ENCODE data around the gene FBXO36.

The FBXO36 gene, protein sequence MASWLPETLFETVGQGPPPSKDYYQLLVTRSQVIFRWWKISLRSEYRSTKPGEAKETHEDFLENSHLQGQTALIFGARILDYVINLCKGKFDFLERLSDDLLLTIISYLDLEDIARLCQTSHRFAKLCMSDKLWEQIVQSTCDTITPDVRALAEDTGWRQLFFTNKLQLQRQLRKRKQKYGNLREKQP

DNA sequence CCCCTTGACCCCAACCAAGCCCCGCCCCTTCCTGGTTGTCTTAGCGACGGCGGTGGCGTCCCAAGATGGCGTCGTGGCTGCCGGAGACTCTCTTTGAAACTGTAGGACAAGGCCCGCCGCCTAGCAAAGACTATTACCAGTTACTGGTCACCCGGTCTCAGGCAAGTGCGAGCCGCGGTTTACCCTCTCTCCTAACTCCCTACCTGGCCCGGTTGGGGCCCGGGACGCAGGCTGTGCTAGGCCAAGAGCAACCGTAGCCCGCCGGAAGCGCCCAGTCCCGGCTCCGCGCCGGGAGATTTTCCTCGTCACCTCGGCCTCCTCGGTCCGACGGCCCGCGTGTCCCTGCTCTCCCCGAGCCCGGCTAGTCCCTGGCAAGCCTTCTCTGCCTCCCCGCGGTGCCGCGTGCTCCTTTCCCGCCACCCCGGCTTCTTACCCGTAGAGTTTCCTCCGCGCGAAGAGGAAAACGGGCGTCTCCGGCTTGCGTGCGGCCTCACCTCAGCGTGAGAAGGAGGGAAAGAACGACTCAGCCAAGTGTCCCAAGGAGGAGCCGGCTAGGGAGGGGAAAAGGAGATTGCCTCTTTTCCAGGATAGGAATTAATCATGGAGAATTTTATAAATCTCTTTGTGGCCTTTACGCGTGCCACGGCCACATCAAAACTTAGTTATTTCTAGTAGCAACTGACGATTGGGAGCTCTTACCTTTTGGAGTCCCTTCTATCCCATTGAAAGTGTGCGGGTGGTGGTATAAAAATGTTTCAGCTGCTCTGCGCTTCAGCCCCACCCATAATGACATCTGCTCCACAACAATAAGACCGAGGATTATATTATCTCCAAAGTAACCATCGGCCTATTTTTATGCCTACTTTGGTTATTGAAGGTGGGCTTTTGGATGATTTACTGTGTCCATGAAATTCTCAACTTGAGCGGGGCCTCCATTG lies at the start of gene FBXO36:
Gene FBXO36 (plus strand): TSS at position 55 of the 938 bp plus-strand sequence. CDS start 11 bp downstream, at position 66.
- peak; percentile 85 for DNase-seq

DNA sequence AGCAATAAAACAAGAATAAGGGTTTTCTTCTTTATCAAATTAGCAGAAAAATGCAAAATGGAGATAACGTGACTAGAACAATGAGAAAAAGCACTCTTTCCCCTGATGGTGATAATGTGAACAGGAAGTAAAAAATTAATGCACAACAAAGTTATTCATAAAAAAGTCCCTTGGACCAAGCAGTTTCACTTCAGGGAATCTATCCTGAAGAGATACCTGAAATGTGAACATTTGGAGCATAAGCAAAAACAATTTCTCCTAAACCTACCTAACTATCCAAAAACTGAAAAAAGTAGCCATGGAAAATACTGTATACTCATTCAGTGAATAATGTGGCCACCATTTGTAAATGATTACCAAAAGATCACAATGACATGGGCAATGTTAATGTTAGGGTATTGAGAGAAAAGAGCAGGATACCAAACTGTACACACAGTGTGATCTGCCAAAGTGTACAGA lies 49.2 kb upstream of the FBXO36 start:
- no peak for DNase-seq

DNA sequence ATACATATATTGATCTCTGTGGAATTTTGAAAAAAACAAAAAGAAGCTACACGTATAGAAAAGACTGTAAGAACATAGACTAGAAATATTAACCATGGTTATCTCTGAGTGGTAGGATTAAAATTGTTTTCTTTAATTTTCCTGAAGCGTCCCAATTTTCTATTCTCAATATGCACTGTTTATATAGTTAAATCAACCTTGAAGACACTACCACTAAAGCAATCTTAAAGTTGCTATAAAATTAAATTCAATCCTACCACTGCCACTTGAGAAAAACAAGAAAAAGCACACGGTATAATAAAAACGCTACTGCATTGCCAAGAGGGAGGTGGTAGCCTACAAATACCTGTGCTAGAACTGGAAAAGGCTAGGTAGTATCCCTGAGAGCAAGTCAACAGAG lies 47.7 kb upstream of the FBXO36 start:
- DNase-seq = no peak

DNA sequence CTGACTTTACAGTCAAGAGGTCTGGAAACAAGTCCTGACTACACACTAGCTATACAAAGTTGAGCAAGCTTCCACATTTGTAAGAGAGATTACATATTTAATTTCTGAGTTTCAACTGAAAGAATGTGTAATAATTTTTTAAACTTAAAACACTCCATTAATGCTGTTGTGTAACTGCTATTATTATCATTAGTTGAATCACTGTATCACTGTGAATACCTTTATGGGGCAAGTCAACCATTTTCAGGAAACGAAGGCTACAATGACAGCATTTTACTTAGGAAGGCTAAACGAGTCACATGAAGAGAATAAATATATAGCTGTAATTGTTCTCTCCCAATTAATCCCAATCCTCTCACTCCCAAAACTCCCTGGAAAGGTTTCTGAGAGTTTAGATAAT lies 46.8 kb upstream of the FBXO36 start:
- no peak for DNase-seq

DNA sequence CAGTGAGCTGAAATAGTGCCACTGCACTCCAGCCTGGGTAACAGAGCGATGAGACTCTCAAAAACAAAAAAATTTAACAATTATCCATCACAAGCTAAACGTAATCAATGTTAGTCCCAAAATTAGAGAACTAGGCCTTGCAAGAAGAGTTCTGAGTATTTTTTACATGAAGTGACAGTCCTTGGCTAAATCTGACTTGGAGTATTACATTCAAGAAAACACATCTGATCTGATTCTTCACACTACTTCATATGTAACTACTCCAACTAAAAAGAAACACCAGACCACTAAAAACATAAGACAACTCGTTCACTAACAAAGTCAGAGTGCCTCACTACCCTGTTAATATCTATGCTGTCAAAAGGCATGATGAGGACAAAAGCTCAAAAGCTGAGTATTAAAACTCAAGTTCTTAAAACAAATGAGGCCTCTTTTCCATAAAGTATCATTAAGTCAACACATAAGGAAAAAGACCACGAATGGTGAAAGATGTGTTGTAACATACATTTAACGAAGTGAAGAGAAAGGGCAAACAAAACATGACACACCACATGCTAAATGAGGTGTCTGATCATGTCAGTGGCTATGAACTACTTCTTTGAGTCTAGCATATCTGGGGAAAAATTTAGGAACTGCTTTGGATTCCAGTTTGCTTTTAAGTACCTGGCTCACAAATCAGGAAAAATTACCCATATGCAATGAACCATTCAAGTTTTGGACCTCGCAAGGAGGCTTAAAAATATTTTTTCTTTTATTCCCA lies 42.9 kb upstream of the FBXO36 start:
- DNase-seq = no peak

DNA sequence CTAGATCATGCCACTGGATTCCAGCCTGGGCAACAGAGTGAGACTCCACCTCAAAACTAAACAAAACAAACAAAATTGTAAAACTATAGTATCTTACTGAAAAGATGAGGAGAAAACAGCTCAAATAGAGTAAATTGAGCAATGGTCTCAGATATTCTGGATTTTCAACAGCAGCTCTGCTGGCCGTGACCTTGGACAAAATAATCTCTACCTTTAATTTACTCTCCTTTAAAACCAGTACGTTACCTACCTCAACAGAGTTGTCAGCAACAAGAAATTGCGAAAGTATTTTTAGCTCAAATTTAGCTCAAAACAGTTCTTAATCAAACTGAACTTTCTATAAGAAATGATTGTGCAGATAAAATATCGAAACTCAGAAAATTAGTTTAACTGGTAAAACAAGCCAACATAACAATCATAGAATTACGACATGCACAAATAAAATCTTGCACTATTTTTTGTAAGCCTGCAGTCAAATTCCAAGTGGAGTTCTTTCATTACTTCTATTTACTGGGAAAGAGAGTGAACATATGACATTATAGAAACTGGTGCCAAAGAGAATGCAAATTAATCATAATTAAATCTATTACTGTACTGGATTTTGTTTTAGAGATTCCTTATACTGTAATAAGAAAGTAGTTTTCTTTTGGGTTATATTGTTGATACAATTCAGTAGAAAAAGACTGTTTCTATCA lies 41.3 kb upstream of the FBXO36 start:
- DNase-seq = no peak

DNA sequence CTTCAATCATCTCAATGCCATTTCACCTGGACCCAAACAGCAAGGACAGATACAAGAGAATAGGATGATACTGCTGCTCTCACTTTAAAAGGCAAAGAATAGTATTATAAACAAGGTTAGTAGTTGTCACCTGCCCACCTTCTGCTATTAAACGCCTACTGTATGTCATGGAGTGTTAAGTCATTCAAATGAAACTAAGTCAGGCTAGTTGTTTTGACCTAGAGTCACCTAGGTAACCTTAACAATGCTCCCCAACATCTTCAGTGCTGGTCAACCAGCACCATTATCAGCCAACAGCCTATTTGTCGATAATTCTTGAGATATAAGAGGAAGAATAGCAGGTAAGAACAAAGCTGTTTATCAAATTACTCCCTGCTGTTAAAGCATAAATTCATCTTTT lies 39.7 kb upstream of the FBXO36 start:
- no peak for DNase-seq

DNA sequence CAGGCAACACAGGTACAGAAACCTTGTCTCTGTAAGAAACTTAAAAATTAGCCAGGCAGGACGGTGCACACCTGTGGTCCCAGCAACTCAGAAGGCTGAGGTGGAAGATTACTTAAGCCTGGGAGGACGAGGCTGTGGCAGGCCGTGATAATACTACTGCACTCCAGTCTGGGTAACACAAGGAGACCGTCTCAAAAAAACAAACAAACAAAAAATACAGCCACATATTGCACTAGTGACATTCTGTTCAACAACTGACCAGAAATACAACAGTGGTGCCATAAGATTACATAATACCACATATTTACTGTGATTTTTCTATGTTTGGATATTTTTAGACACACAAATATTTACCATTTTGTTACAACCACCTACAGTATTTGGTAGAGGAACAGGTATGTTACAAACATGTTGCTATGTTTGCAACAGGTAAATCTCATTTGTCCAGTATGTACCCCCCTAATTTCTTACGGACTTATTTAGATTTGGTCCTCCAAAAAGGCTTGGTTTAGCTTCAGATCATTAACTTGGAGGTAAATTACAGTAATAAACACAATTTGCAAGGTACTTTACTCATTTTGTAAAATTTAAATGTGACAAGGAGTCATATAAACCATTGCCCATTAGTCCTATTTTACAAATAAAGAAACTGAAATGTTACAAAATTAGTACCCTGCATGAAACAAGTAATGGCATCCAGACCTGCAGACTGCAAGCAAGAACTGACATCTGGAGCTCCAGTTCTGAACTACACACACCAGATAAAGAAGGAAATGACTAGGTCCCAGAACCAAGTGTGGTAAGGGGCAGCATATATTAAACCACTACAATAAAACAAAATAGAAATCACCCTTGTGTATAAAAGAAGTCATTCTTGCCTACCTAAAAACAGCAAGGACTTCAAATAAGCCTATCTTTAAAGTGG lies 37.3 kb upstream of the FBXO36 start:
- DNase-seq = peak; percentile 48

DNA sequence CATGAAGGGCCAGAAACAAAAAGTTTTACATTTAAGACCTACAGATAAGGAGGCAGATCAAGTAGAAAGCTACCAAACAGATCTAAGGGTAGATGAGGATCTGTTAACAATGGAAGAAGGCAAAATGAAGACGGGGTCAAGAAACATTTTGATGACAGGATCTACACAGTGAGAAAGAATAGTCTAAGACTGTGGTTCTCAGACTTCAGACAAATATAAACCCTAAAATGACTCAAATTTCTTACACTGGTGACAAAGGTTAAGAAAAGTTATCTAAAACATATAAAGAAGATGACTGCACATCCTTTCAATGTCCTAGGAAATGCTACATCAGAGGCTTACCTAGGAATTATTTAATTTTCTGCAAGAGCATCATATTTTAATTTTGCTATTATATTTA lies 34.9 kb upstream of the FBXO36 start:
- no peak for DNase-seq

DNA sequence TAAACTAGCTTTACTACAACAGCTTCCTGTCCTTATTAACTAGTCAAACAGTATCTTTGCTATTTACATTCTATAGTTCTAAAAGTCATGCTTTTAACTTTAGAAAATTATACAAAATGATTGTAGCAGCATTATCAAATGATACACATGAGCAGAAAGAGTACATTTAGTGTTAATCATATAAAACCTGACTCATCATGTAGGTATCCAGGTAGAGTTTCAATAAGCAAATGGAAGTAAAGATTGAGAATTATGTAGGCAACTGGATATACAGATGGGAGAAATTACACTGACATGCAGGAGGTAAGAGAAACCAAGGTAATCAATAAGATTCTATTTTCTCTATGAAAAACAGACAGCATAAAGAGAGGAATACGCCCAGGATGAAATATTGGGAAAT lies 34.3 kb upstream of the FBXO36 start:
- DNase-seq = no peak

DNA sequence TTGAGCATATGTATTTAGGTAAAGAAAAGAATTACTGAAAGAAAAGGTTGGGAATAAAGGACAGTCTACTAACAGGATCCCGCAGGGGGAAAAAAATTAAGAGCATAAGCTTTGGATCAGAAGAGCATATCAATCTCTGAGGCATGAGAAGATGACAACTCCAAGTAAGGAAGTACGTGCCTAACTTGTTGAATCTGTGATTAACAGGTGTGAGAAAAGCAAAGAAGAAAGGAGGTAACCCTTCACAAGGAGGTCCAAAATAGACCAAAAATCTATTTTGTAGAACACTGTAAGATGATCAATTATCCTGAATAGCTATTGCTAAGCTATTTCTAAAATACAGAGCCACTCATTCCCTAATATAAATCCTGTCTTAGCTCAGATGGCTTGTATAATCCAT lies 33.3 kb upstream of the FBXO36 start:
- DNase-seq = no peak

DNA sequence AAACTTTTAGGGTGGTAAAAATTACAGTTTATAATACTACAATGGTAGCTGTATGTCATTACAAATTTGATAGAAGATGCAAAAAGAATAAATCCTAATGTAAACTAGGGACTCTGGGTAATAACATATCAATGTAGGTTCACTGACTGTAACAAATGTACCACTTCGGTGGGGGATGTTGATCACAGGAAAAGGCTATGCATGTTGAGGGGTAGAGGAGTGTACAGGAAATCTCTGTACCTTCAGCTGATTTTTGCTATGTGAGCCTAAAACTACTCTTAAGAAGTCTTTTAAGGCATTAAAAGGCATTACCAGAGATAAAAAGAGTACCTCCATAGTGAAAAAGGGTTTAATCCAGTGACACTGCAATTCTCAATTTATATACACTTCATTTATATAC lies 25.4 kb upstream of the FBXO36 start:
- DNase-seq = no peak

DNA sequence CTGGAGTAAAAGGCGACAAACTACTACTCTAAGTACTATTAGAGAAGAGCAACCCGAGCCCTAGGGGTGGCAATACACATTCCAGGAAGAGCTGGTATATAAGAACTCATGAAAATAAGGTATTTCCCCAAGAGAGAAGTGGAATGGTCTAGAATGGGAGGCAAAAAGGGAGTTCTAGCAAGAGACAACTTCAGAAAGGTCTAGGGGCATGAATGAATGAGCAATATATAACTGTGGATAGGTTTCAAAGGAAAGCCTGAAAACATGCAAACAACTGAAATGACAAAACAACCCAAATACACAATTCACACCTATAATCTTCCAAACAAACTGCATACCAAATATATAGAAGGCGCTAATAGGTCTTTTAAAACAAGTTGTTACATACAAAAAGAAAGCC lies 22.7 kb upstream of the FBXO36 start:
- no peak for DNase-seq

DNA sequence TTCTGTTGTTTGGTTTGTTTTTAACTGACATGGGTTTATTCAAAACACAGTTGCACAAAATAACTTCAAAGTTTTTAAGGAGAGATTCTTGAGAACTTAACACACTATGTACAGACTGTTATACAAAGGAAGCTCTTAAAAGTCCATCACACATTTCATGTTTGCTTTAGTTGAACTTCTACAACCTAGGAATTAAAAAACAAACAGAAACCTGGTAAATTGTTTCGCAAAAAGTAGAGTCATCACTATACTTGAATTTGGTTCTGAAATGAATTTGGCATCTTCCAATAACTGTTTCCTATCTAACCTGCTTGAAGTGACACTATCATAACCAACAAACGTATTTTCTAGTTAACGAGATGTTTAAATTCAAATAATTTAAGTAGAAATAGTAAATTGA lies 22.3 kb upstream of the FBXO36 start:
- peak; percentile 58 for DNase-seq

DNA sequence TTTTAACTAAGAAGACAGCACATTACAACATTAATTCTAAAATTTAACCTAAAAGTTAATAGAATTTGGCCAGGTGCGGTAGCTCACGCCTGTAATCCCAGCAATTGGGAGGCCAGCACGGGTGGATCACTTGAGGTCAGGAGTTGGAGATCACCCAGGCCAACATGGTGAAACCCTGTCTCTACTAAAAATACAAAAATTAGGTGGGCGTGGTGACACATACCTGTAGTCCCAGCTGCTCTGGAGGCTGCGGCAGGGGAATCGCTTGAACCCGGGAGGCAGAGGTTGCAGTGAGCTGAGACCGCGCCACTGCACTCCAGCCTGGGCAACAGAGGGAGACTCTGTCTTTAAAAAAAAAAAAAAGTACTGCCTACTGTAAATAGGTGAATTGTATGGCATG lies 21.8 kb upstream of the FBXO36 start:
- peak; percentile 49 for DNase-seq

DNA sequence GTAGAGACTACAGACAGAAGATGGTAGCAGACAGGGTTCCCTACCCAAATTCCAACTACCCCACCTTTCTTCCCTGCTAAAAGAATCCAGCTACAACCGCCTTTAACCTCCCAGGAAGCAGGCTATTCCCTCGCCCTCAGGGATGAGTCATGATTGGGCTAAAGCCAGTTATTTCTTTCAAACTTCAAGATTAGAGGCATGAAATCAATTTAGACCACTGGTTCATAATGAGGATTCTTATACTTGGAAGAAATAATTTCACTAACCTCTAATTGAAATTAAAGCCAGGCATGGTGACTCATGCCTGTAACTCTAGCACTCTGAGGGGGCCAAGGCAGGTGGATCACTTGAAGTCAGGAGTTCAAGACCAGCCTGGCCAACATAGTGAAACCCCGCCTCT lies 20.5 kb upstream of the FBXO36 start:
- DNase-seq = no peak

DNA sequence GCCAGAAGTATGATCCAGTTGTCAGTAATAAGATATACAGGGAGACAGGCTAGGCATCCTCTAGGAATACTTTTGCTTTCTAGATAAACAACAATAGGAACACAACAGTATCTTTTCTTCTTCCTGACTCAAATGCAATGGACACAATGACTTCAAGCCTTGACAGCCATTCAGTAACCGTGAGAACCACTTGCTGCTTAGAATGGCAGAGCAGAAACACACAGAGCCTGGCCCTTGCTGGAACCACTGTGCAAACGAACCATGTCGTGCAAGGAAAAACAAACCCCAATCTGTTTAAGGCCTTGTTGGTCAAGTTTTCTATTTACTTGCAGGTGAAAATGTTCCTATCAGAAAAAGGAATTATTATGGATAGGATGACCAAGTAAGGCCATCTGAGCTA lies 19.3 kb upstream of the FBXO36 start:
- no peak for DNase-seq

DNA sequence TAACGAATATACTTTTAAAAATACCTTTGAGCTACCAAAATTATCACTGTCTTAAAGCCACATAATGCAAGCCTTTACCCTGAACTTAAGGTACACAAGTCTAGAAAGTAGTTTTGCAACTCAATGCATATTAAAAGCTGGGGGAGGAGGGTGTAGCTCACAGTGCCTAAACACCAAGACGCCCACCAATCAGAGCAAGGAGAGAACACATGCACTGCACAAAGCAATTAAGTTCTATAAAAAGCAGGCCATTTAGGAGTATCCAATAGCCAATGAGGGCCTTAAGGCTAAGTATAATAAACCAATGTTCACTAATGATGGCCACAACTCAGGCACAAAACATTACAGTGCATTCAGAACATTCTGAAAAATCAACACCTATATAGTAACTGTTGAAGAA lies 16.7 kb upstream of the FBXO36 start:
- no peak for DNase-seq

DNA sequence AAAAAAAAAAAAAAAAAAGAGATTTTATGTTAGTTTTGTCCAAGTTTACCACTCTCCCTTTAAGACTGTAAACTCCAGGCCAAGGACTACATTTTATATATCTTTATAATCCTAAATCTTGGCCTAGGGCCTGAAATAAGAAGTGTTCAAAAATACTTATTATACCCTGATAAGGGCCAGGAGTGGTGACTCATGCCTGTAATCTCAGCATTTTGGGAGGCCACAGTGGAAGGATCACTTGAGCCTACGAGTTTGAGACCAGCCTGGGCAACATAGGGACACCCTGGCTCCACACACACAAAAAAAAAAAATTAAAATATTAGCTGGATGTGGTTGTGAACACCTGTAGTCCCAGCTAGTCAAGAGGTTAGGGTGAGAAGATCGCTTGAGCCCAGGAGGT lies 13.2 kb upstream of the FBXO36 start:
- DNase-seq = no peak

DNA sequence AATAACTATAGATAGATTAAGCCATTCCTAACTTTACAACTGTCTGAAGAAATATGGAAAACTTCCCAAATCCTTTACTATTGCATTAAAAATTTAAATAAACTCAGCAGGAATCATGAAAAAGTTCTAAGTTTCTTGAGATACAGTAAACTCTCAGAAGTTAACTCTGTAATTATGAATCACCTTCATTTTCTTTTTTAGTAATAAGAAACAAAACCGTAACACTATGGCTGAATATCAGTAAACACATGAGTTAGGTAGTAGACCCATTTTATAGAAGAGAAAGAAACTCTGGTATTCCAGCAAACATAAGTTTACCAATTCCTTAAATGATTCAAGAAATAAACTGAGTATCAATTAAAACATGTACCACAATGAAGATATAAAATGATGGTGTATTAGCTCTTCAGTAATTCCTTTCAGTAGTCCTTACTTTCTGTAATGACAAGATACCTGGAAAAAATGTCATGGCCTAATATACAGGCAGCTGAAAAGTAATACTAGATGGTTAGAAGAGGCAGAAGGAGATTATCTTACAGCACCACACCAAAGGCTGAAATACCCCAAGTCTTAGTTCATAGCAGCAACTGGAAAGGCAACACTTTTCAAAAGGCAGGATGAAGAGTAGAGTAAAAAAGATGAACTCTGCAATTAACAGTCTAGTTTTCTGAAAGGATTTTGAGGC lies 12.0 kb upstream of the FBXO36 start:
- DNase-seq = no peak

DNA sequence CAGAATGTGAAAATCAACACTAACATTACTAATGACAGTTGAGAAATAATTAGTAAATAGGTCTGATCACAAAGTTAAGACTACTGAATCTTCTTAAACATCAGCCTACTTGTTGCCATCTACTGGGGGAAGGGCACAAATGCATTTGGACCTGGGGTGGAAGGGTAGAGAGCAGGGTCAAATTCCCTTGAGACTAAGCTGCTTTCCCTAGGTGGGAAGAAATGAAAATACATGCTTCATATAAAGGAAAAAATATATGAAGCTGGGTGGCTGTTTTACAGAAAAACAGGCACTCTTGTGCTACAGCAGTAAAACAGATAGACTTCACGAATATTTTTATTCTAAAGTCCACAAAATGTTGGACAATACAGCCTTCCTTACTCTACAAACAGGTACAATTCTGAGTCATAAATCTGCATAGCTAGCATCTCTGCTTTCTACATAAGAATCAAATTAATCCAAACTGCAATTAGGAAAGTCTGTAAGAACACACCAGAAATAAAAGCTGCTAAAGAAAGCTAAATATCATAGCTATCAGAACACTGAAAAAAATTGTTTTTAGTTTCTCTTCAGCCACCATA lies 11.4 kb upstream of the FBXO36 start:
- peak; percentile 36 for DNase-seq

Measured in activated CD4-positive, alpha-beta T cell treated with anti-CD3 and anti-CD28 coated beads, Interleukin-2, amount 50 U/mL, for 16 hours (primary cell).